Activated CD4-positive, alpha-beta T cell treated with anti-CD3 and anti-CD28 coated beads for 36 hours (primary cell): ENCODE measurements around the gene GPR18. TPM values are rescaled to one million over a fixed set of nuclear protein-coding genes. Genes with fewer than 3 reads are reported as not detected.

Source experiments
- ATAC-seq: fragments of 200-7000 bp; cut with Tn5 transposase; one replicate; pipeline ENCODE4 v1.10.0; 2021; ENCODE audit warnings: mild to moderate bottlenecking, moderate library complexity
- CTCF ChIA-PET: fragments of 350-600 bp; sonication (Branson Sonifier 250); formaldehyde crosslinking; loops from one replicate; lab custom pipeline; 2021; ENCODE audit warnings: antibody characterized with exemption; lab: Charles Lee
- POLR2A ChIA-PET: fragments of 350-600 bp; sonication (Branson Sonifier 250); formaldehyde crosslinking; loops from one replicate; lab custom pipeline; 2021; ENCODE audit warnings: antibody characterized with exemption, inconsistent platforms; lab: Charles Lee
- DNase-seq: peaks from one replicate; pipeline ENCODE4 v3.0.0-alpha.2; 2020
- H3K27ac Mint-ChIP-seq: one replicate; pipeline ENCODE4 v1.8.0; 2021; ENCODE audit warnings: mixed read lengths
- H3K27me3 Mint-ChIP-seq: one replicate; pipeline ENCODE4 v1.8.0; 2021; ENCODE audit warnings: mixed read lengths
- H3K36me3 Mint-ChIP-seq: one replicate; pipeline ENCODE4 v1.8.0; 2021; ENCODE audit warnings: low read depth, mixed read lengths
- H3K4me1 Mint-ChIP-seq: one replicate; pipeline ENCODE4 v1.8.0; 2021; ENCODE audit warnings: mixed read lengths
- H3K4me3 Mint-ChIP-seq: one replicate; pipeline ENCODE4 v1.8.0; 2021; ENCODE audit warnings: mild to moderate bottlenecking, moderate library complexity, mixed read lengths
- H3K9me3 Mint-ChIP-seq: one replicate; pipeline ENCODE4 v1.8.0; 2021; ENCODE audit warnings: low read depth, mixed read lengths
- intact Hi-C, 2 experiments: fragments of 100-400 bp; cut with DNase I in 1 of 2; cut with micrococcal nuclease in 1 of 2; formaldehyde crosslinking; loops; one replicate each; pipeline versions ENCODE4 v1.14.2 to v1.15.1; 2022 to 2024; cut with DNase I, micrococcal nuclease
- total RNA-seq, 2 experiments: library from RNA; stranded (reverse); gene quantifications; one replicate each; pipeline ENCODE4 v1.2.3, GENCODE V29; 2021

The GPR18 gene, protein sequence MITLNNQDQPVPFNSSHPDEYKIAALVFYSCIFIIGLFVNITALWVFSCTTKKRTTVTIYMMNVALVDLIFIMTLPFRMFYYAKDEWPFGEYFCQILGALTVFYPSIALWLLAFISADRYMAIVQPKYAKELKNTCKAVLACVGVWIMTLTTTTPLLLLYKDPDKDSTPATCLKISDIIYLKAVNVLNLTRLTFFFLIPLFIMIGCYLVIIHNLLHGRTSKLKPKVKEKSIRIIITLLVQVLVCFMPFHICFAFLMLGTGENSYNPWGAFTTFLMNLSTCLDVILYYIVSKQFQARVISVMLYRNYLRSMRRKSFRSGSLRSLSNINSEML
- 1 to 10 TPM; 6.0 to 9.5 TPM for total RNA-seq

DNA sequence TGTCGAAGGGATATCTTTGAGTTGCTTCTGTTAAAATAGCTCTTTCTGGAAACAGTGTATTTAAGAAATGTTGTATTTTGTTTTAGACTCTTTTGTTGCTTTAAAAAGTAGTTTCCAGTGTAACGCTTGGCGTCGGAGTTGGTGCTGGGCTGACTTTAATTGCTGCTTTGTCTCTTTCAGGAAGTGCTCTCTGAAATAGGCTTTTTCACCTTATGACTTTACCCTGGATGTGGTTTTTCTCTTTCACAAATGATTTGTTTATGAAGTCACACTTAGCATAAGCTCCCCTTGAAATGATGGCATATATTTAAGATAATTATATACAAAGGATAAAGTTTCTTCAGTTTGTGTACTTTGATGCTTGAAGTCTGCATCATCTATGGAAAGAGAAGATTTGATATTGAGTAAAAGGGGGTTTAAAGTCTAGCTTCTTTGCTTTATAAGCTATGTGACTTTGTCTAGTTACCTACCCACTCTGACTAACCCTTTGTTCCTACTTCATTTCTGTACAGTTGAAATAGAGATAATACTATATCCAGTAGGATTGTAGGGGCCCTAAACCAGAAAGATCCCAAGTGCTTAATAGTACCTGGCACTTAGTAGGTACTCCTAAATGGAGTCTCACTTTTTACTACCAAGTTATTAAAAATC lies at the start of gene GPR18:
Gene GPR18 (minus strand): TSS at position 170 of the 651 bp plus-strand sequence. CDS start 2,507 bp downstream, outside the sequence.
- Mint-ChIP-seq H3K4me1 (peaks cover 76% of the 10 kb centered on the region), H3K36me3 (peaks cover 54% of the 10 kb centered on the region), H3K27me3 (no peaks in the 10 kb centered on the region), H3K4me3 (peak within 1 kb of the TSS; percentile 80), H3K27ac (peak within 1 kb of the TSS; percentile 95), H3K9me3 (no peaks in the 10 kb centered on the region)
- ATAC-seq (peak; percentile 88), DNase-seq (peak; percentile 62)
- POLR2A ChIA-PET, result interaction anchor here (0.6 to 1.7 kb wide), 12 partner anchors 39 to 207 kb away, joined by 3 to 8 read pairs (median 3); no protein-coding TSS in a partner anchor
- intact Hi-C loops, result loop anchor here (1.0 to 2.0 kb wide), 6 partner anchors 30 to 172 kb away; partner anchors contain the start of gene UBAC2 (in 2 of the 2)
- CTCF ChIA-PET, result interaction anchor here (0.6 to 4.9 kb wide), 18 partner anchors 7 to 167 kb away, joined by 3 to 22 read pairs (median 4); partner anchors contain the start of gene UBAC2

DNA sequence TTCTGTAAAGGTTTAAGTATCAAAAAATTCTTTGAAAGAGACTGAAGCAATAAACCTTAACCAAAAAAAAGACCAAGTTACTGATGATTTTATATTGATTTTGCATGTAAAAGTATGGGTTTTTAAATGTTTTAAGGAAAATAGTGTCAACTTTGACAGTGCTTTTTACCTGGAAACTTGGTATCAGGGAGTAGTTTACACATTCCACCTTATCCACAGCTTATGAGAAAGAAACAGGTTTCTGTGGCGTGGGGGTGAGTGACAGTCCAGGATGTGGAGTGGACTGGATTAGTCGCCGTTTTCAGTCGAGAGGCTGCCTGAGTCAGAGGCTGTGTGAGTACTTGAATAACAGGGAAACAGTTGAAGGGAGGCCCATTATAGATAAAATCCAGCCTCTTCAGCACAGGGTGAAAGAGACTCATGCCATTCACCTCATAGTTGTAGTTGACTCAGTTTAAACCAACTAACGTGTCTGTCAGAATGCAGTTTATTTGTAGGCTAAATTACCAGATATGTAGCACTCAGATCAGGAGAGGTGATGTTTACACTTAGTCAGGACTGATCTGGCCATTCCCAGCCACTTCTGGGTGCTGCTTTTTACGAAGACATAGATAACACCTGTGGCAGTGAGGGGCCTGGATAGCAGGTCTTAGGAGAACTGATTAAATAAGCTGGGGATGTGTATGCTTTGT lies 49.6 kb upstream of the GPR18 start:
- peaks cover 73% of the 10 kb centered on the region for H3K4me1 Mint-ChIP-seq
- H3K9me3 Mint-ChIP-seq, result no peaks in the 10 kb centered on the region
- no peaks in the 10 kb centered on the region for H3K27me3 Mint-ChIP-seq
- CTCF ChIA-PET, result interaction anchor here (0.6 to 8.7 kb wide), 13 partner anchors 11 to 129 kb away, joined by 3 to 99 read pairs (median 4); partner anchors contain the start of gene UBAC2
- H3K27ac Mint-ChIP-seq, result peak overlapping the region; percentile 98
- intact Hi-C loops, result loop anchor here (1.0 to 5.0 kb wide), 11 partner anchors 8 to 190 kb away; partner anchors contain the start of gene UBAC2 (in 1 of the 2)
- POLR2A ChIA-PET, result interaction anchor here (0.7 to 4.6 kb wide), 8 partner anchors 8 to 127 kb away, joined by 3 to 28 read pairs (median 16); no protein-coding TSS in a partner anchor
- DNase-seq (peak; percentile 88), ATAC-seq (peak; percentile 82)
- H3K36me3 Mint-ChIP-seq, result peaks cover 54% of the 10 kb centered on the region
- peak overlapping the region; percentile 85 for H3K4me3 Mint-ChIP-seq

DNA sequence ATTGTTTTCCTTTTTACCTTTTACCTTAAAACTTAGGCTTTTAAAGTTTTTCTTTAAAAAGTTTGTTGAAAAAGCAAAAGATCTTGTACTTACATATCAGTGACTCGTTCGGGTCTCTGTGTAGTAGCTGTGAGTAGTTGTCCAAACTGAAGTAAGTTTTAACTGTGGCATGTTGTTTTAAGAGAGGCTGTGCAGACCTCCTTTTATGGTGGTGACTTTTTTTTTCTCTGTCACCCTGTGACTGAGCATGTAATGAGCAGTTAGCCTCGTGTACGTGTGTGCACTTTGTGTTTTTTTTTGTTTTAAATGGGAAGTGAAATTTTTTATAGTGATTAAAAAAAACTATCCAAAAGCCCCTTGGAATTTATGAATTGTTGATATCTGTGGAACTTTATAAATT lies 49.1 kb upstream of the GPR18 start, which contains the start of gene GPR183:
Gene GPR183 (minus strand): TSS at position 153 of the 400 bp plus-strand sequence. CDS start 11,254 bp downstream, outside the sequence.
- DNase-seq, result peak; percentile 36
- intact Hi-C loops, result loop anchor here (1.0 to 5.0 kb wide), 10 partner anchors 8 to 190 kb away; partner anchors contain the start of gene UBAC2 (in 1 of the 2)
- H3K36me3 Mint-ChIP-seq, result peaks cover 55% of the 10 kb centered on the region
- H3K4me3 Mint-ChIP-seq, result peak within 1 kb of the TSS; percentile 85
- peaks cover 73% of the 10 kb centered on the region for H3K4me1 Mint-ChIP-seq
- H3K27ac Mint-ChIP-seq, result peak within 1 kb of the TSS; percentile 98
- no peaks in the 10 kb centered on the region for H3K27me3 Mint-ChIP-seq
- ChIA-PET POLR2A (interaction anchor here (0.7 to 4.6 kb wide), 8 partner anchors 9 to 127 kb away, joined by 3 to 28 read pairs (median 16); no protein-coding TSS in a partner anchor), CTCF (interaction anchor here (0.6 to 8.7 kb wide), 14 partner anchors 9 to 129 kb away, joined by 3 to 99 read pairs (median 5); partner anchors contain the start of genes GPR18 and UBAC2)
- H3K9me3 Mint-ChIP-seq, result no peaks in the 10 kb centered on the region
- ATAC-seq, result peak; percentile 45

DNA sequence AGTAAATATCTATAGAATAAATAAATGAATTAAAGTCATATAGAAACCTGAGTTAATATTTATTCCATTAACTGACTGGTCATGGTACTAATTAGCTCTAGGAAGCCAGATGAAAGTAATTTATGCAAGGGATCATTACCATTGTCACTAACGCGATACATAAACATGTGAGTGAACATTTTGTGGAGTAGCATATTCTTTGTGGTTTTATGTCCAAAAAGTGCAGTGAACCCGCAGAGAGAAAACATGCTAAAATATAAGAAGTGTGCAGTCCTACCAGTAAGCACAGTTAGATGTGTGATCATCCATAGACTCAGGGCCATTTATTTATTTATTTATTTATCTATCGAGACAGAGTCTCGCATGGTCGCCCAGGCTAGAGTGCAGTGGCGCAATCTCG lies 47.4 kb upstream of the GPR18 start:
- H3K4me3 Mint-ChIP-seq, result peak overlapping the region; percentile 85
- peak overlapping the region; percentile 98 for H3K27ac Mint-ChIP-seq
- ATAC-seq (no peak), DNase-seq (no peak)
- no peaks in the 10 kb centered on the region for H3K27me3 Mint-ChIP-seq
- peaks cover 68% of the 10 kb centered on the region for H3K4me1 Mint-ChIP-seq
- ChIA-PET POLR2A (interaction anchor here (0.7 to 4.6 kb wide), 6 partner anchors 9 to 129 kb away, joined by 3 to 28 read pairs (median 8); no protein-coding TSS in a partner anchor), CTCF (interaction anchor here (0.7 to 8.7 kb wide), 7 partner anchors 9 to 131 kb away, joined by 3 to 99 read pairs (median 3); no protein-coding TSS in a partner anchor)
- intact Hi-C loops, result loop anchor here (1.0 to 5.0 kb wide), 4 partner anchors 9 to 192 kb away; no protein-coding TSS in a partner anchor
- H3K9me3 Mint-ChIP-seq, result no peaks in the 10 kb centered on the region
- peaks cover 62% of the 10 kb centered on the region for H3K36me3 Mint-ChIP-seq

DNA sequence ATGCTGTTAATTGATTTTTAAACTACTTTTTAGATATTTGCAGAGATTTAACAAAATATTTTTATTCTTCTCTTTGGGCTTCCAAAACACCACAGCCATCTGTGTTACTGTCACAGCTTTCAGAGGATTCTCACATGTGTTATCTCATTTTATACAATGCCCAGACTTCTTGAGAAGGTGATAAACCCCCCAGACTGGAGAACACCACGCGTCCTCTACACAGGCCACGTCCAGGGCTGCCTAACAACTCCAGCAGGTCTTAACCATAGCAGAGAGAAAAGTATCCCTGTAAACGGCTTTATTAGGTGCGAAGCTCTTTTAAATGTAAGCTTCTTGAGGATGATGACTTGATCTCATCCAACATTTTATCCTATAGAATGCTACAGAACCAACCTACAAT lies 47.0 kb upstream of the GPR18 start:
- CTCF ChIA-PET, result interaction anchor here (0.9 to 8.7 kb wide), 6 partner anchors 10 to 131 kb away, joined by 3 to 99 read pairs (median 4); no protein-coding TSS in a partner anchor

DNA sequence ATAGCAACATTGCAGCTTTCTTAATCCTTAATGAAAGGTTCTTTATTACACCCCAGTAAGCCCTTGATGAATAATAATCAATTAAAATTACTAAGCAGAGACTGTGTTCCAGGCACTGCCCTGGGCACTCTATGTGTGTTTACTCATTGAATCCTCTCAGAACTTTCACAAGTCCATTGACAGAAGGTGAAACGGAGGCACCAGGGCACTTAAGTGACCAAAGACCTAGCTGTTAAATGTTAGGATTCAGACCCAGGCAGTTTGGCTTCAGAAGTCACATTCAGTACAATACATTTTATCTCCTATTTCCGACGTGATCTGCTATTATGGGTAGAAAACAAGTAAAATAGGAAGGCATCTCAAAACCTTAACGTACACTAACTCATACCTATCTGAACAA lies 46.4 kb upstream of the GPR18 start:
- POLR2A ChIA-PET, result interaction anchor here (0.5 to 2.1 kb wide), 14 partner anchors 8 to 133 kb away, joined by 3 to 10 read pairs (median 4); no protein-coding TSS in a partner anchor
- peak overlapping the region; percentile 85 for H3K4me3 Mint-ChIP-seq
- no peaks in the 10 kb centered on the region for H3K9me3 Mint-ChIP-seq
- DNase-seq, result no peak
- intact Hi-C loops, result loop anchor here in 1 of 2 experiments (2.0 kb wide), 1 partner anchor 34 kb away; no protein-coding TSS in a partner anchor
- CTCF ChIA-PET, result interaction anchor here (0.5 to 8.7 kb wide), 8 partner anchors 12 to 132 kb away, joined by 3 to 99 read pairs (median 4); no protein-coding TSS in a partner anchor
- no peak for ATAC-seq
- no peaks in the 10 kb centered on the region for H3K27me3 Mint-ChIP-seq
- peaks cover 68% of the 10 kb centered on the region for H3K4me1 Mint-ChIP-seq
- peaks cover 72% of the 10 kb centered on the region for H3K36me3 Mint-ChIP-seq
- peak overlapping the region; percentile 99 for H3K27ac Mint-ChIP-seq

More for the DNA sequence above, 47.0 kb upstream of the GPR18 start:
- peak overlapping the region; percentile 85 for H3K4me3 Mint-ChIP-seq
- no peaks in the 10 kb centered on the region for H3K9me3 Mint-ChIP-seq
- H3K4me1 Mint-ChIP-seq, result peaks cover 68% of the 10 kb centered on the region
- peaks cover 66% of the 10 kb centered on the region for H3K36me3 Mint-ChIP-seq
- POLR2A ChIA-PET, result interaction anchor here (0.6 to 4.6 kb wide), 10 partner anchors 9 to 222 kb away, joined by 3 to 28 read pairs (median 5); no protein-coding TSS in a partner anchor
- H3K27me3 Mint-ChIP-seq, result no peaks in the 10 kb centered on the region
- DNase-seq (no peak), ATAC-seq (no peak)
- intact Hi-C loops, result loop anchor here (1.0 to 5.0 kb wide), 4 partner anchors 9 to 192 kb away; no protein-coding TSS in a partner anchor
- peak overlapping the region; percentile 98 for H3K27ac Mint-ChIP-seq

DNA sequence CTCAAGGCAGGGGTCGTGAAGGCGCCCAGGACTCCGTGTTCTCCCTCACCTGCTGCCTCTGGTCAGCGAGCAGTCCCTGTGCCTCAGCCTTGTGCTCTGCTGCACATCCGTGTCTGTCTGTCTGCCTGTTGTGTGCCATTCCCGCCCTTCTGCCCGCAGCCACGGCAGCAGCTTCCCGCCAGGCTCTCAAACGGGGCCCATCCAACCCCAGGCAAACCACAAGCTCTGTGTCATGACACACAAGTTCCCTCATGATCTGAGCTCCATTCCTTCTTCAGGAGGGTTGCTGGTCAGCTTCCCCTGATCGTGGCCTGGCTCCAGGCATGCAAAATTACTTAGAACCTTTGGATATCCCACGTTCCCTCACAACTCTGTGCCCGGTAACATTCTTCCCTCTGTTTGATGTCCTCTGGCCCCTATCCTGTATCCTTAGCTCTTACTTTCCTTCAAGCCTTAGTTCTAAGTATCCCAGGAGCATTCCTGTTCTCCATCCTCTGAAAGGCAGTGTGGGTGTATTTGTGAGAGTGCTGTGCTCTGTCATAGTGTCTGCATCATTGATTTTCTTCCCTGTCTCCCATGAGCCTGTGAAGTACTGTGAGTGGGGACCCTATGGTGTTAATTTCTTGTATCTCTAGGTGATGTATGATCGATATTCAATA lies 45.8 kb upstream of the GPR18 start:
- Mint-ChIP-seq H3K27ac (peak overlapping the region; percentile 99), H3K4me1 (peaks cover 68% of the 10 kb centered on the region), H3K27me3 (no peaks in the 10 kb centered on the region), H3K36me3 (peaks cover 73% of the 10 kb centered on the region), H3K4me3 (peak overlapping the region; percentile 85), H3K9me3 (no peaks in the 10 kb centered on the region)
- ATAC-seq (peak; percentile 7), DNase-seq (peak; percentile 83)
- intact Hi-C loops, result loop anchor here in 1 of 2 experiments (2.0 kb wide), 1 partner anchor 33 kb away; no protein-coding TSS in a partner anchor
- ChIA-PET CTCF (interaction anchor here (0.5 to 8.7 kb wide), 10 partner anchors 30 to 132 kb away, joined by 3 to 99 read pairs (median 4); no protein-coding TSS in a partner anchor), POLR2A (interaction anchor here (0.5 to 2.8 kb wide), 20 partner anchors 9 to 133 kb away, joined by 3 to 10 read pairs (median 3); no protein-coding TSS in a partner anchor)

DNA sequence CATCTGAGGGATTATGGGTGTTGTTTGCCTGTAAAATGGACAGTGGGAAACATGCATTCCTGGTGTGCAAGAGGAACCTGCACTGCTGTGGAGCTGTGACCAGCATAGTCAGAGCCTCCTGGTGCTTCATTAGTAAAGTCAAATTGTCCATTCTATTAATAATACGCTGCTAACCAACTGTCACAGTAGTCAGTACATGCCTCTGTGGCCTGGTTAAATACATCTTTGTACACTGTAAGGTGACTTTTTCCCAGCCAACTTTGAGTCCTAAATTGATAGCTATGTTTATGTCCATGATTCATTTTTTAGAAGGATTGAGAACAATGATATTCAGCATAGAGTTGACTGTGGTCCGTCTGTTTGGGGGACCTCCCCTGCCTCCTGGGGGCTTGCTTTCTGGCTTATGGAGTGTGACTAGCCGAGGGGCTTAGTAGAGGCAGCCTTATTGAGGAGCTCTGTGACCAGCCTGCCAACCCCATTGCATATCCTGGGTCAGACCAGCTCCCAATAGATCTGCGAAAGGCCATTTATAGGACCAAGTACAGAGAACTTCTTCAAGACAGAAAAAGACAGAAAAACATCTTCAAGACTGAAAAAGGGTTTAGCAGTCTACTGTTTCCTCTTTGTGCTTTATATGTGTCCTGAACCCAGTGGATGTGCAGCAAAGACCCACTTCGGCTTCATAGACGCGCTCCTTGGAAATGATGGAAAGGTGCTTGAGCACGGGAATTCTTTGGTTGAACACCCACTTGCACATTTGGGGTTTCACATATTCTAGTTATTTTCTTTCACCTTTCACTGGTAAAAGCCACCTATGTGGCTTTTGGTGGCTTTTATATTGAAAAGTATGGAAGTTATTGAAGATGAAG lies 44.7 kb upstream of the GPR18 start:
- peaks cover 70% of the 10 kb centered on the region for H3K36me3 Mint-ChIP-seq
- DNase-seq (no peak), ATAC-seq (no peak)
- no peaks in the 10 kb centered on the region for H3K27me3 Mint-ChIP-seq
- H3K27ac Mint-ChIP-seq, result peak overlapping the region; percentile 99
- H3K4me3 Mint-ChIP-seq, result peak overlapping the region; percentile 85
- POLR2A ChIA-PET, result interaction anchor here (1.0 to 2.8 kb wide), 6 partner anchors 10 to 132 kb away, joined by 3 to 10 read pairs (median 9); no protein-coding TSS in a partner anchor
- intact Hi-C loops, result no loop called here
- CTCF ChIA-PET, result interaction anchor here (0.6 to 8.7 kb wide), 10 partner anchors 11 to 133 kb away, joined by 3 to 99 read pairs (median 4); no protein-coding TSS in a partner anchor
- H3K9me3 Mint-ChIP-seq, result no peaks in the 10 kb centered on the region
- peaks cover 66% of the 10 kb centered on the region for H3K4me1 Mint-ChIP-seq
